Measurements from ENCODE around the gene CTDSPL.

The CTDSPL gene

DNA sequence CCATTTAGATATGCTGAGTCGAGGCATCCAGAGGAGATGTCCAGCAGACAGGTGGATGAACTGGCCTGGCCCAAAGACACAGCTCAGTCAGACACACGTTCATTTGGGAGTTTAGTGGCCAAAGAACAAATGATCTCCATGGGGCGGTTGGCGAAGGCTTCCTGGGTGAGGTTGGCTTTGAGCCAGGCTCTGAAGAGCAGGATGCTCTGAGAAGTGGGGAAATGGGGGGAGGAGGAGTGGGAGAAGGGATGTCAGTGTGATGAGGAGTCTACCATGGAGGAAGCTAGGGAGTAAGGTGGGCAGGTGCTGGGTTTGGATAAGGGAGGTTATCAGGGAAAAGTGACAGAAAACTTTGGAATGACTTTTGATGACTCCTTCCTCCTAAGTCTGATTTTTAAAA lies 81.4 kb downstream of the CTDSPL start:
- H4K20me1 ChIP-seq (ENCODE audit: insufficient read depth) = no peaks in the 10 kb centered on the region

DNA sequence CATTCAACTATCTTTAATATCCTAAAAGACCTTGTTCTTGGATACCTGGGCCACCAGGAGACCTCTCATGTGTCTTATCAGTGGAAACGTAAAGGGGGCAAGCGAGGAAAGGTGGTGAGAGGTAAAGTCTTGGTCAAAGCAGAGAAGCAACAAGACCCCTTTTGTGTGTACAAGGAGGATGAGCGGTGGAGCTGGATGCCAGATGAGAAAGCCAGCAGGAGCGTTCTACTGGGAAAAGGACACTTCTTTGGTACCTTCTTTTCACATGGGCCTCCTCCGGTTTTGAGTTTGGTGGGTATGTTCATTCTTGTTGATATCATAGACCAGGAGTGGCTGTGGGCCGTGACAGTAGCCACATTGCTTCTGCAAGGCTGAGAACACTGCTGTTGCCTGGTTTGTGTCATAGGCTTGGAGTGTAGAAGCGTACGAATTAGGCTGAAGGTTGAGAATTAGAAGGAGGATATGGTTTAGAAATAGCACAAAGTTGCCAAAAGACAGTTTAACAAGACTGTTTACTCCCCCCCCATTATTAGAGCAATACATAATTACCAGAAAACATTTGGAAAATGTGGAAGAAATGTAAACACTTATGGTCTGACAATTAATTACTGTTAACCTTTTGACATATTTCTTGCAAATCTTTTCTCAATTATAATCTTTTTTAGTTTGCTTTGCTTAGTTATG lies 82.1 kb downstream of the CTDSPL start:
- no peaks in the 10 kb centered on the region for H3K4me1 ChIP-seq (ENCODE audit: low read depth, poor library complexity, severe bottlenecking)
- no peaks in the 10 kb centered on the region for H4K20me1 ChIP-seq (ENCODE audit: insufficient read depth)
- no peak overlapping the region for H3K27ac ChIP-seq
- no peak overlapping the region for H3K4me3 ChIP-seq (IDR thresholded peaks at IDR 0.05; ENCODE audit: insufficient read depth, low read depth, low read length)
- H3K79me2 ChIP-seq (ENCODE audit: insufficient read depth, low read depth) = no peaks in the 10 kb centered on the region
- no peak overlapping the region for H2AFZ ChIP-seq (ENCODE audit: low read depth)
- H3K27me3 ChIP-seq (ENCODE audit: insufficient read depth, low read depth) = no peaks in the 10 kb centered on the region
- TF ChIP-seq, protein P1, sequence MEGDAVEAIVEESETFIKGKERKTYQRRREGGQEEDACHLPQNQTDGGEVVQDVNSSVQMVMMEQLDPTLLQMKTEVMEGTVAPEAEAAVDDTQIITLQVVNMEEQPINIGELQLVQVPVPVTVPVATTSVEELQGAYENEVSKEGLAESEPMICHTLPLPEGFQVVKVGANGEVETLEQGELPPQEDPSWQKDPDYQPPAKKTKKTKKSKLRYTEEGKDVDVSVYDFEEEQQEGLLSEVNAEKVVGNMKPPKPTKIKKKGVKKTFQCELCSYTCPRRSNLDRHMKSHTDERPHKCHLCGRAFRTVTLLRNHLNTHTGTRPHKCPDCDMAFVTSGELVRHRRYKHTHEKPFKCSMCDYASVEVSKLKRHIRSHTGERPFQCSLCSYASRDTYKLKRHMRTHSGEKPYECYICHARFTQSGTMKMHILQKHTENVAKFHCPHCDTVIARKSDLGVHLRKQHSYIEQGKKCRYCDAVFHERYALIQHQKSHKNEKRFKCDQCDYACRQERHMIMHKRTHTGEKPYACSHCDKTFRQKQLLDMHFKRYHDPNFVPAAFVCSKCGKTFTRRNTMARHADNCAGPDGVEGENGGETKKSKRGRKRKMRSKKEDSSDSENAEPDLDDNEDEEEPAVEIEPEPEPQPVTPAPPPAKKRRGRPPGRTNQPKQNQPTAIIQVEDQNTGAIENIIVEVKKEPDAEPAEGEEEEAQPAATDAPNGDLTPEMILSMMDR (conservative IDR thresholded peaks at IDR 0.05; ENCODE audit: low read depth, low read length) = no peak
- H3K4me2 ChIP-seq = no peak overlapping the region
- H3K36me3 ChIP-seq (ENCODE audit: insufficient read depth) = no peaks in the 10 kb centered on the region
- H3K9ac ChIP-seq = no peak overlapping the region

More for the DNA sequence above, 81.4 kb downstream of the CTDSPL start:
- Histone ChIP-seq H3K4me1 (ENCODE audit: low read depth, poor library complexity, severe bottlenecking) (no peaks in the 10 kb centered on the region), H3K27me3 (ENCODE audit: insufficient read depth, low read depth) (no peaks in the 10 kb centered on the region), H3K9ac (no peak overlapping the region), H3K79me2 (ENCODE audit: insufficient read depth, low read depth) (no peaks in the 10 kb centered on the region), H3K36me3 (ENCODE audit: insufficient read depth) (no peaks in the 10 kb centered on the region), H3K4me3 (IDR thresholded peaks at IDR 0.05; ENCODE audit: insufficient read depth, low read depth, low read length) (no peak overlapping the region), H3K27ac (no peak overlapping the region), H3K4me2 (no peak overlapping the region), H2AFZ (ENCODE audit: low read depth) (no peak overlapping the region)
- TF ChIP-seq, protein P1 (conservative IDR thresholded peaks at IDR 0.05; ENCODE audit: low read depth, low read length) = no peak

DNA sequence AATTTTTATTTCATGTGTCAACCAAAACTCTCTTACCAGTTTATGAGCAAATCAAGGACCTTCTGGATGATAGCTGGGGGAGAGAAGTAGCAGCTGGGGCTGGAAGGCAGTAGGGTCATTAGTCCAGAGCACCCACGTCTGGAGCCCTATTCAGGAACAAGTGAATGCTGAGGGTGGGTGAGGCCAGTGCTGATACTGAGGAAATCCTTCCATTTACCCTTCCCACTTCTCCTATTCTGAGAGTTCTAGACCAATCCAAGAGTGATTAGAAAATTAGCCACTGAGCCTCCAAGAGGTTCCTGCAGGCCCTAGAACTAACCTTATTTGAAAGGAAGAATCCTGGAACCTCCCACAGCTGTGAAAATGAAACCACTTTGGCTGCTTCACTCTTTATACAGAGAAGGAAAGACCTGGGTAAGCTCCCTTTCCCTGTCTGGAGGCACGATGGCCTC lies 82.7 kb downstream of the CTDSPL start:
- no peaks in the 10 kb centered on the region for H3K36me3 ChIP-seq (ENCODE audit: insufficient read depth)
- H3K4me2 ChIP-seq = no peak overlapping the region
- TF ChIP-seq, protein P1 (conservative IDR thresholded peaks at IDR 0.05; ENCODE audit: low read depth, low read length) = no peak
- H3K79me2 ChIP-seq (ENCODE audit: insufficient read depth, low read depth) = no peaks in the 10 kb centered on the region
- H2AFZ ChIP-seq (ENCODE audit: low read depth) = no peak overlapping the region
- no peak overlapping the region for H3K9ac ChIP-seq
- H3K4me3 ChIP-seq (IDR thresholded peaks at IDR 0.05; ENCODE audit: insufficient read depth, low read depth, low read length) = no peak overlapping the region
- no peaks in the 10 kb centered on the region for H3K4me1 ChIP-seq (ENCODE audit: low read depth, poor library complexity, severe bottlenecking)
- no peak overlapping the region for H3K27ac ChIP-seq
- no peaks in the 10 kb centered on the region for H4K20me1 ChIP-seq (ENCODE audit: insufficient read depth)
- no peaks in the 10 kb centered on the region for H3K27me3 ChIP-seq (ENCODE audit: insufficient read depth, low read depth)

DNA sequence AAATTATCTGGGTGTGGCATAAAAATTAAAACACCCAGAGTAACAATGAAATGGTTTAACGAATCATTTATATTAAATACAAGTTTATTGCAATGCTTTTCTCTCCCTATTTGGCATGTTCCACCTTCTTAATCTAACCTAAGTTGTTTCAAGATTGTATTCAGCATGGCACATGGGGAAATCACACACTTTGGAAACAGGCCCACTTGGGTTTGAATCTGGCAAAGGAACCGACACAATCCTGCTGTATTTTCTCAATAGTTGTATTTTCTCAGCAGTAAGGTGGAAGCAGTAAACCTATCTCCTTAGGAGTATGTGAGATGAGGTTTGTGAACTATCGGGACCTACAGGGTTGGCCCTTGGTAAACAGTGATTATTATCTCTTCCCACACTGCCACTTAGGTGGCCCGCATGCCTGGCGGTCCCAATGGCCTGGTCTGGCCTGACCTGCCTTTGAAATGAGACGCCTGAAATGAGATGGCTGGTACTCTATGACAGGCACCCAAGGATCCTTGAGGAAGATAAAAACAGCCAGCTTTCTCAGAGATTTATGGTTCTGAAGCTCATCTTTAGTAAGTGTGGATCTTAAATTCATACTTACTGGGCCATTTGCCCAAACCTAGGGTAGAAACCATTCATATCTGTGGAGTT lies 83.6 kb downstream of the CTDSPL start:
- Histone ChIP-seq H3K27me3 (ENCODE audit: insufficient read depth, low read depth) (no peaks in the 10 kb centered on the region), H4K20me1 (ENCODE audit: insufficient read depth) (no peaks in the 10 kb centered on the region), H3K79me2 (ENCODE audit: insufficient read depth, low read depth) (no peaks in the 10 kb centered on the region), H3K36me3 (ENCODE audit: insufficient read depth) (no peaks in the 10 kb centered on the region), H3K9ac (no peak overlapping the region), H3K4me3 (IDR thresholded peaks at IDR 0.05; ENCODE audit: insufficient read depth, low read depth, low read length) (no peak overlapping the region), H3K4me2 (no peak overlapping the region), H3K4me1 (ENCODE audit: low read depth, poor library complexity, severe bottlenecking) (no peaks in the 10 kb centered on the region), H3K27ac (no peak overlapping the region), H2AFZ (ENCODE audit: low read depth) (no peak overlapping the region)
- TF ChIP-seq, protein P1 (conservative IDR thresholded peaks at IDR 0.05; ENCODE audit: low read depth, low read length) = no peak

All from KMS-11 (cell line).